ENCODE data around the gene ADAM8. TPM values are rescaled to one million over a fixed set of nuclear protein-coding genes. Genes with fewer than 3 reads are reported as not detected.

ADAM8 gene
- total and polyA plus RNA-seq, 2 donors (not counting 1 experiment from before 2014, with no cell fraction given) = 116 to 196 TPM

DNA sequence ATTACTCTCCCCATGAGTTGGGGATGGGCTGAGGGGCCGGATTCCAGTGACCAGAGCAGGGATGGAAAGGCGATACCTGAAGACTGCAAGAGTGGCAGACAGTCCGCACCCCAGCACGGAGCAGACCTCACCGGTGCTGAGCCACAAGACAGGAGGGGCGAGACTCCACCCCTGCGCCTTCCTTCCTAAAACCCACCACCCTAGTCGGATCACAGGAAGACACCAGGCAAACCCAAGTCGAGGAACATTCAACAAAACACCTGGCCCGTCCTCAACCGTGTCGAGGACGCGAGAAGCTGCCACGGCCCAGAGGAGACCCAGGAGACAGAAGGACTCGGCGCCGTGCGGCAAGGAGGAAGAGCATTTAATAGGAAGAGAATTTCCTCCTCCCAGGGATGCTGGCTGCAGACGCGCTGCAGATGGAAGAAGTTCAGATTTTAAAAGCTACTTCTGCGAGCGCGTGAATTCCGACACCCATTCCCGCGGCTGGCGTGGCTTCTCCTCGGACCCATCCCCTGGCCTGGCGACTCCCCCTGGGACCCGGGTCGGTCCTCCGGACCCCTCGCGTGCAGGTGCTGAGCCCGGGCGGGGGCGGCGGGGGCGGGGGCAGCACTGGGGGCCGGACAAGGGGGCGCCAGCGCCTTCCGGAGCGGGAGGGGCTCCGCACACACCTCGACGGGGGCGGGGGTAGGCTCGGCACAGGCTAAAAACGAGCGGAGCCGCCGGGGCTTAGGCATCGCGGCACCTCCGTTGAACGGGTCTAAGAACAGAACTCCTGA, 47.2 kb downstream of the ADAM8 start:
- DNase-seq (no peak), ATAC-seq (ENCODE audit: low read depth) (no peak)
- no peaks in the 10 kb centered on the region for H4K20me1 ChIP-seq (ENCODE audit: control insufficient read depth, insufficient read depth, low read length, poor library complexity, severe bottlenecking)
- intact Hi-C loops (cut with micrococcal nuclease) = no loop called here
- peaks cover 0 to 60% (median 25%) of the 10 kb centered on the region in 4 experiments for H3K27me3 ChIP-seq (replicated peaks in 1 of 4; ENCODE audit: control extremely low read depth in 1 of 4, control insufficient read depth in 3 of 4, insufficient read depth in 4 of 4, low read length in 3 of 4)
- H3K27ac ChIP-seq (ENCODE audit: low read length in 2 of 2) = no peak overlapping the region
- peak overlapping the region in 1 of 5 experiments; percentile 2 for H3K4me3 ChIP-seq (ENCODE audit: control extremely low read depth in 1 of 5, extremely low read depth in 1 of 5, insufficient read depth in 1 of 5, low read depth in 2 of 5, low read length in 4 of 5)
- no peak overlapping the region for H2AFZ ChIP-seq (ENCODE audit: insufficient read depth, low read depth, low read length, poor library complexity, severe bottlenecking)
- CTCF ChIA-PET = no interaction called here
- no peak overlapping the region for H3K9ac ChIP-seq (ENCODE audit: low read length)
- POLR2A ChIA-PET = interaction anchor here (0.7 kb wide), 1 partner anchor 10 kb away, joined by 4 read pairs; no protein-coding TSS in a partner anchor
- H3K27me3 Mint-ChIP-seq = peaks cover 42% of the 10 kb centered on the region
- H3K4me3 Mint-ChIP-seq = peak overlapping the region; percentile 80
- no peaks in the 10 kb centered on the region for H3K36me3 ChIP-seq (replicated peaks in 1 of 2; ENCODE audit: control extremely low read depth in 1 of 2, control insufficient read depth in 1 of 2, extremely low read depth in 1 of 2, insufficient read depth in 2 of 2, low read length in 1 of 2)
- WGBS (ENCODE audit: insufficient coverage) = 10% methylated on average over 57 of the region's 58 CpGs
- TF ChIP-seq, protein P1, sequence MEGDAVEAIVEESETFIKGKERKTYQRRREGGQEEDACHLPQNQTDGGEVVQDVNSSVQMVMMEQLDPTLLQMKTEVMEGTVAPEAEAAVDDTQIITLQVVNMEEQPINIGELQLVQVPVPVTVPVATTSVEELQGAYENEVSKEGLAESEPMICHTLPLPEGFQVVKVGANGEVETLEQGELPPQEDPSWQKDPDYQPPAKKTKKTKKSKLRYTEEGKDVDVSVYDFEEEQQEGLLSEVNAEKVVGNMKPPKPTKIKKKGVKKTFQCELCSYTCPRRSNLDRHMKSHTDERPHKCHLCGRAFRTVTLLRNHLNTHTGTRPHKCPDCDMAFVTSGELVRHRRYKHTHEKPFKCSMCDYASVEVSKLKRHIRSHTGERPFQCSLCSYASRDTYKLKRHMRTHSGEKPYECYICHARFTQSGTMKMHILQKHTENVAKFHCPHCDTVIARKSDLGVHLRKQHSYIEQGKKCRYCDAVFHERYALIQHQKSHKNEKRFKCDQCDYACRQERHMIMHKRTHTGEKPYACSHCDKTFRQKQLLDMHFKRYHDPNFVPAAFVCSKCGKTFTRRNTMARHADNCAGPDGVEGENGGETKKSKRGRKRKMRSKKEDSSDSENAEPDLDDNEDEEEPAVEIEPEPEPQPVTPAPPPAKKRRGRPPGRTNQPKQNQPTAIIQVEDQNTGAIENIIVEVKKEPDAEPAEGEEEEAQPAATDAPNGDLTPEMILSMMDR (IDR thresholded peaks at IDR 0.05) = no peak
- no peak for TF ChIP-seq EZH2 (IDR thresholded peaks at IDR 0.05; ENCODE audit: borderline replicate concordance, insufficient read depth, low read depth, low read length, poor library complexity, severe bottlenecking)
- H3K4me2 ChIP-seq (replicated peaks; ENCODE audit: low read depth, low read length, poor library complexity, severe bottlenecking) = peak overlapping the region; percentile 89
- peaks cover 19% of the 10 kb centered on the region for H3K4me1 Mint-ChIP-seq
- H3K9me3 ChIP-seq (ENCODE audit: control extremely low read depth in 1 of 3, control insufficient read depth in 2 of 3, insufficient read depth in 1 of 3, low read length in 2 of 3) = peaks cover 0 to 23% (median 0%) of the 10 kb centered on the region in 3 donors
- no peak overlapping the region for H3K27ac Mint-ChIP-seq
- H3K9me3 Mint-ChIP-seq (ENCODE audit: insufficient read depth) = no peaks in the 10 kb centered on the region
- no peaks in the 10 kb centered on the region for H3K79me2 ChIP-seq (ENCODE audit: control insufficient read depth, insufficient read depth, low read length)
- H3K4me1 ChIP-seq (ENCODE audit: control insufficient read depth in 2 of 2, insufficient read depth in 2 of 2, low read length in 2 of 2) = peaks cover 25% of the 10 kb centered on the region in 2 donors

DNA sequence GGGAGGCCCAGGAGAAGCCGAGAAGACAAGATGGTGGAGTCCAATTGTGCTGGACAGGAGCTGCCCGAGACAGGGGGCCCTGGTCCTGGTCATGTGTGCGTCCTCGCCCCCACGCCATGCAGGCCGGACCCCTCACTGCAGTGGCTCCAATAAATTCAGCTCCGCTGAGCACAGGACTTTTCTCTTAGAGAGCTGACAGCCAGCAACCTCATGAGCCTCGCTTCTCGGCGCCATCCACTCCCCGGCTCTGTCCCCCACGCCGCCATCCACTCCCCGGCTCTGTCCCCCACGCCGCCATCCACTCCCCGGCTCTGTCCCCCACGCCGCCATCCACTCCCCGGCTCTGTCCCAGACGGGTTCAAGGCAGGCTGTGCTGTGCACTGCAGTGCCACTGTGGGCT, 49.4 kb downstream of the ADAM8 start:
- H3K4me3 Mint-ChIP-seq = no peak overlapping the region
- H3K4me3 ChIP-seq (ENCODE audit: control extremely low read depth in 1 of 5, extremely low read depth in 1 of 5, insufficient read depth in 1 of 5, low read depth in 2 of 5, low read length in 4 of 5) = no peak overlapping the region
- H2AFZ ChIP-seq (ENCODE audit: insufficient read depth, low read depth, low read length, poor library complexity, severe bottlenecking) = no peak overlapping the region
- H3K27me3 Mint-ChIP-seq = peaks cover 38% of the 10 kb centered on the region
- POLR2A ChIA-PET = no interaction called here
- no peak overlapping the region for H3K27ac Mint-ChIP-seq
- DNase-seq (no peak), ATAC-seq (ENCODE audit: low read depth) (no peak)
- H3K9me3 ChIP-seq (ENCODE audit: control extremely low read depth in 1 of 3, control insufficient read depth in 2 of 3, insufficient read depth in 1 of 3, low read length in 2 of 3) = peaks cover 0 to 23% (median 0%) of the 10 kb centered on the region in 3 donors
- CTCF ChIA-PET = interaction anchor here (1.9 kb wide), 1 partner anchor 30 kb away, joined by 6 read pairs; no protein-coding TSS in a partner anchor
- H3K36me3 ChIP-seq (replicated peaks in 1 of 2; ENCODE audit: control extremely low read depth in 1 of 2, control insufficient read depth in 1 of 2, extremely low read depth in 1 of 2, insufficient read depth in 2 of 2, low read length in 1 of 2) = no peaks in the 10 kb centered on the region
- H3K4me2 ChIP-seq (replicated peaks; ENCODE audit: low read depth, low read length, poor library complexity, severe bottlenecking) = no peak overlapping the region
- H3K9me3 Mint-ChIP-seq (ENCODE audit: insufficient read depth) = no peaks in the 10 kb centered on the region
- TF ChIP-seq, protein P1 (IDR thresholded peaks at IDR 0.05) = no peak
- TF ChIP-seq EZH2 (IDR thresholded peaks at IDR 0.05; ENCODE audit: borderline replicate concordance, insufficient read depth, low read depth, low read length, poor library complexity, severe bottlenecking) = no peak
- intact Hi-C loops (cut with micrococcal nuclease) = no loop called here
- H3K79me2 ChIP-seq (ENCODE audit: control insufficient read depth, insufficient read depth, low read length) = no peaks in the 10 kb centered on the region
- H3K9ac ChIP-seq (ENCODE audit: low read length) = no peak overlapping the region
- peaks cover 19% of the 10 kb centered on the region for H3K4me1 Mint-ChIP-seq
- H4K20me1 ChIP-seq (ENCODE audit: control insufficient read depth, insufficient read depth, low read length, poor library complexity, severe bottlenecking) = no peaks in the 10 kb centered on the region
- no peak overlapping the region for H3K27ac ChIP-seq (ENCODE audit: low read length in 2 of 2)
- 89% methylated on average over 21 of the region's 21 CpGs for WGBS (ENCODE audit: insufficient coverage)
- peaks cover 25% of the 10 kb centered on the region in 2 donors for H3K4me1 ChIP-seq (ENCODE audit: control insufficient read depth in 2 of 2, insufficient read depth in 2 of 2, low read length in 2 of 2)
- peaks cover 0 to 58% (median 25%) of the 10 kb centered on the region in 4 experiments for H3K27me3 ChIP-seq (replicated peaks in 1 of 4; ENCODE audit: control extremely low read depth in 1 of 4, control insufficient read depth in 3 of 4, insufficient read depth in 4 of 4, low read length in 3 of 4)
